HEK293 (cell line): ENCODE data around the gene MAPK8IP3.

Experiments used
- ATF2 ChIP-seq: fragments of 450-650 bp; formaldehyde crosslinking; IDR thresholded peaks from 2 replicates; pipeline ENCODE4 v1.5.1; 2016; ENCODE audit warnings: missing biosample characterization, missing genetic modification characterization, low read depth
- KLF8 ChIP-seq: fragments of 450-650 bp; formaldehyde crosslinking; IDR thresholded peaks from 2 replicates; pipeline ENCODE4 v1.5.1; 2016; ENCODE audit warnings: missing biosample characterization, missing genetic modification characterization
- ZNF585B ChIP-seq: fragments of 450-650 bp; formaldehyde crosslinking; IDR thresholded peaks from 2 replicates; pipeline ENCODE4 v1.5.1; 2016; ENCODE audit warnings: missing biosample characterization, missing genetic modification characterization

GRCh38 chr16:1674751-1675664, 31.0 kb upstream of the MAPK8IP3 start:
- TF ChIP-seq ZNF585B (tag by site-specific recombination) (no peak), ATF2 (tag by site-specific recombination) (no peak), KLF8 (tag by site-specific recombination) (no peak)
